DMS153 treated with DMSO at 0.1 percent for 48 hours (cell line): Measurements from ENCODE around the gene ZCCHC7.

Experiments used
- DNase-seq: peaks from one replicate; lab custom pipeline; 2025; ENCODE audit not compliant: unreplicated experiment; lab: John Stamatoyannopoulos, UW

ZCCHC7 gene

DNA sequence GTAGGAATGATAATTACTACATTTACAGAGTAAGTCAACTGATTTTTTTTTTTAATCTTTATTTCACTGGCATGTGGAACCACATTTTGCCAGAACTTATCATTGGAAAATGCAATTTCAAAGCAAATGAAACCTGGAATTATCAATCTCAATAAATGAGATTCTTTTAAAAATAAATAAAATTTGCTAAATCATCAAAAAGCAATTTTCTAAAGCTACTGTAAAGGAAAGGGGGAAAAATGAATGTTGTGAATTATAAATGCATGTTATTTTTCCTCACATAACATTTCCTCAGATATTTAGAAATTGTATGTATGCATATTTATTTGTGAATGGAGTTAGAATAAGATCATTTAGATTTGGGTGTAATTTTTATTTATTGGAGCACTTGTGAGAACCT is 212.2 kb downstream of the ZCCHC7 start:
- DNase-seq, result no peak

DNA sequence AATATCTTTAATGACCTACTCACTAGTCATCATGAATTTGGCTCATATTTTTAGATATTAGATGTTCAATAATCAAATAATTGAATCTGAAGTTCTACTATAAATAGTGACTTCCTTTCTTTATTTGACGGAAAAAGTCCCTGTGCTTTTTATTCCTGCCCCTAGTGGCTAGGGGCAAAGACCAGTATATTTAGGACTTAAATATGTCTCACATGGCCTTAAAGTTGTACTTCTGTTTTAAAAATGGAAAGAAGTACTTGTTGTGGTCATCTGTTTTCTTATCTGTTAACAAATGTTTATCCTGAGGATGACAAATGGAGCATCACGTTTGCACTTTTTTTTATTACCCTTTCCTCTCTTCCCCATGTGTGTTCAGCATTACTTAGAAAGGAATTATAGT is 212.9 kb downstream of the ZCCHC7 start:
- DNase-seq, result no peak

DNA sequence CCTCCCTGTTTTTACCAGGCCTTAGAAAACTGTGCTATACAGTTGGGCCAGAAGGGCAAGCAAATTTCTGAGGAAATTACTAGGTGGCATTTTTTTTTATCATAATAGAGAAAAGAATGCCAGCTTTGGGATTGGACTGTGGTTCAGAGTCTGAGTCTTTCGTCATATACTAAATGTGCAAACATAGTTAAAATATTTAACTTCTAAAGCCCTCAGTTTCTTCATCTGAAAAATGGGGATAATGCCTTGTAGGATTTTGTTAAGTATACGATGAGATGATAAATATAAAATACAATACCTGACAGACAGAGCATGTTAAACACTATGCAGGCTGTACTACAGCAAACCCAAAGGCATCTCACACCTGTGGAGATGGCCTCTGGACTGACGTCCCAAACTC is 214.9 kb downstream of the ZCCHC7 start:
- no peak for DNase-seq

DNA sequence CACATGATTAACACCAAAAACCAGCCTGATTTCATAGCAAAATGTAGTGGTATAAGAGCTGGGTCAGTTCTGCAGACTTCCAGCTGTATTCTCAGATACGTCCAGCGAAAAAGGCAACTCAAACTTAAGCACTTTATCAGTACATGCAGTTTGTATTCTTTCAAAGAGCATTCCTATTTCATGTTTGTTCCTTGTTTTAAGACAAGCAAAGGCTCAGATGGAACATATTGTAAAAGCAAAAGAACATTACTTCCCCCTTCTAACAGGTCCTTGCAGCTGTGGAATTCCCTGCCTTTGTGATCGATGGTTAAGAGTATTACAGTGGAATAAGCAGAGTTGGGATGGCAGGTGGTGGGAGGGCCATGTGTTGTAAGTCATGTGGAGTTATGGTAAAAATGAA is 215.8 kb downstream of the ZCCHC7 start:
- DNase-seq, result no peak

GRCh38 chr9:37337301-37337890 is 217.0 kb downstream of the ZCCHC7 start:
- DNase-seq, result peak; percentile 51

DNA sequence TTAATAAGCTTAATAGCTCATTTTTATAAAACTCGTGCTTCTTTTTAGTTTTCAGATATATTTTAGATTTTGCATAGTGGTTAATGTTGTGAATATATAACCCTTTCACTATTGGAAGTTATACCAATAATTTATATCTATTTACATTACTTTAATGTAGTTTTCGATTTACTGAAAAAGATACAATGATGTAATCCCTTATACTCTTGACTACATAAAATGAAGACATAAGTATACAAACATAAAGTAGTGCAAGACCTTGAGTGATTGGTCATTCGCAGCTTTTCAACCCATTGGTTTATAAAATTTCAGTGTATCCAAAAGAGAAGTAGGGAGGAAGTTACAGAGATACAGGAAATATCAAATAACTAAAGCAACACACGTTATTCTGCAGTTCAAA is 217.8 kb downstream of the ZCCHC7 start:
- no peak for DNase-seq

- DNase-seq, result no peak
Measured at GRCh38 chr9:37339923-37340322, 219.5 kb downstream of the ZCCHC7 start.

- no peak for DNase-seq
Measured at GRCh38 chr9:37340961-37341360, 220.6 kb downstream of the ZCCHC7 start.

DNA sequence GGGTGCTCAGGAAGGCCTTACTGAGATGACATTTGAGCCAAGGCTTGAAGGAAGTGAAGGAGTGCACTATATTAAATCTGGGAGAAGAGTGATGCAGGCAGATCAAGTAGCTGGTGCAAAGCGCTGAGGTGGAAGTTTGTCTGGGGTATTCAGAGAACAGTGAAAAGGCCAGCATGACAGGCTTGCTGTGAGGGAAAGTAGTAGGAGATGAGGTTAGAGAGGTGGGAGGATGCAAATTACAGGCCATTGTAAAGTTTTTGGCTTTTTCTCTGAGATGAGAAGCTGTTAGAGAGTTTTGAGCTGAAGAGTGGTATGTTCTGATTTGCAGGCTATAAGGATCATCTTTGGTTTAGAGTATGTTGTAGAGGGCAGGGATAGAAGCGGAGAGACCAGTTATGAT is 221.3 kb downstream of the ZCCHC7 start:
- DNase-seq, result no peak

GRCh38 chr9:37342493-37342892 is 222.1 kb downstream of the ZCCHC7 start:
- DNase-seq, result no peak

- no peak for DNase-seq
Measured at GRCh38 chr9:37342895-37343294, 222.5 kb downstream of the ZCCHC7 start.

DNA sequence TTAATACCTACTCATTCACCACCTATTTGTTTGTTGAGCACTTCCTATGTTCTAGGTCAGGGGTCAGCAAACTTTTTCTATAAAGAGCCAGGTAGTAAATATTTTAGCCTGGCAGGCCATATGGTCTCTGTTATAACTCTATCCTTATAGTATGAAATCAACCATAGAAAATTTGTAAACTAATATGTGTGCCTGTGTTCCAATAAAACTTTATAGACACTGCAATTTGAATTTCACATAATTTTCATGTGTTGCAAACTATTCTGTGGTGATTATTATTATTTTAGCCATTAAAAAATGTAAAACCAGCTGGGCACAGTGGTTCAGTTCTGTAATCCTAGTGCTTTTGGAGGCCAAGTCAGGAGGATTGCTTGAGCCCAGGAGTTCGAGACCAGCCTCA is 223.3 kb downstream of the ZCCHC7 start:
- no peak for DNase-seq

- DNase-seq, result no peak
Measured at GRCh38 chr9:37345038-37345437, 224.7 kb downstream of the ZCCHC7 start.

DNA sequence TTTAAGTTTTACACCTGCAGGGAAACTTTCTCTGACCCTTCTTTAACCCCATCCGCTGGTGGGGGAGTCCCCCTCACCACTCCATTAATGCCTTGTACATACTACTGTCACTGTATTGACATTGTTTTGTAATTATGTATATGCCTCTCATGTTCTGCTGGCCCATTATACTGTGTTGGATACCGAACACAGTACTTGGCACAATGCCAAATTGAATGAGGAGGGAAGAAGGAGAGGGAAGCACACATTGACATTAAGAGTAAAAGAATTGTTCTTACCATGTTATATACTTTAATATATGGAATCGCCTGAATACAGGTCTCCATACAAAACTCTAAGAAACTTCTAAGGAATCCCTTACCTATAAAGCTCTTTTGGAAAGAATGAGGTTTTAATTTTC is 228.5 kb downstream of the ZCCHC7 start:
- no peak for DNase-seq

- no peak for DNase-seq
Measured at GRCh38 chr9:37350486-37351190, 230.3 kb downstream of the ZCCHC7 start.

- DNase-seq, result no peak
Measured at GRCh38 chr9:37353791-37354190, 233.4 kb downstream of the ZCCHC7 start.

DNA sequence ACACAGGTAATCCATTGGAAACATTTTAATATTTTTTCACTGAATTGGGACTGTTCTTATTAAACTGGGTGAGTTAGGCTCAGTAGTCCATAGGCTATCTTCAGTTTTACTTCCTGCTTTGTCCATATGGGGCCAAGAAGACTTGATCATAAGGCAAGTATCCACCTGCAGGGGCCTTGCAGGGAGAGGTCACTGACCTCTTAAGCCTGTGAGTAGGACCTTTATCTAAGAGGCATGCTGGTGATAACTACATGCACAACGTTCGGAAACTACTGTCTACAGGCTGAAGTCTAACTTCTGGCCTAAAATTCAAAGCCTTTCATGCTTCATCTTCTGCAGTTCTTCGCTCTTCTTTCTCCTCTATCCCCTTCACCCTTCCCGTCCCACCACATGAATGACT is 242.1 kb downstream of the ZCCHC7 start:
- DNase-seq, result no peak

GRCh38 chr9:37363124-37363523 is 242.8 kb downstream of the ZCCHC7 start:
- no peak for DNase-seq

GRCh38 chr9:37364136-37364535 is 243.8 kb downstream of the ZCCHC7 start:
- DNase-seq, result no peak

- DNase-seq, result no peak
Measured at GRCh38 chr9:37364751-37365360, 244.5 kb downstream of the ZCCHC7 start.

DNA sequence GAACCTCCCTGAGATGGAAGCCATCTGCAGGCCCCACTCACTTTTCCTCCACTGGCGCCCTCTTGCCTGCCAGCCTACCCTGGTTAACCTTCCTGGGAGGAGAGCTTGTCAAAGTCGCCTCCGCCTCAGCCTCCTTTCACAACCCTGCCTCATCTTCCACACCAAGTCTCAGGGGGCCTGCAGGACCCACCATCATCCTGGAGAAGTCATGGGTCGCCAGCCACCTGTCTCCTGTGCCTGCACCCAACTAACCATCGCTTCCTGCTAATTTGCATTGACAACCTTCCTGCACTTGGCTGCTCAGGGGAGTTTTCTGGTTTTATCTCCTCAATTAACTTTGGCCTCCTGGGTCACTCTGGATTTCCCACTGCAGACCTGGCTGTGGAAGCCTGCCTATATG is 249.3 kb downstream of the ZCCHC7 start:
- DNase-seq, result no peak

GRCh38 chr9:37370282-37370681 is 249.9 kb downstream of the ZCCHC7 start:
- no peak for DNase-seq
